AG09319 (cell line): Measurements from ENCODE around the gene PAX2.
"Not testable (repeated sequence)": the region's sequence is repeated elsewhere in the genome, so short reads cannot be mapped to it uniquely, and the experiment has no call there.

Experiments
- DNase-seq: peaks from one replicate; pipeline ENCODE4 v3.0.0-alpha.2; 2010; ENCODE audit warnings: low read depth; ENCODE audit errors: extremely low read depth
- CTCF ChIP-seq: IDR thresholded peaks from 2 replicates; pipeline ENCODE4 v1.5.1; 2011; ENCODE audit warnings: low read depth, mild to moderate bottlenecking, inconsistent platforms, low read length, moderate library complexity

The PAX2 gene

GRCh38 chr10:100744987-100745881, at the start of gene PAX2:
Gene PAX2 (plus strand): TSS chr10:100745582. CDS start chr10:100746261, 679 bp downstream.
- no peak for DNase-seq
- no peak for TF ChIP-seq CTCF

- no peak for DNase-seq
- no peak for TF ChIP-seq CTCF
Observed at GRCh38 chr10:100696477-100696901, 48.9 kb upstream of the PAX2 start.

- TF ChIP-seq CTCF, result no peak
- DNase-seq, result peak; percentile 14
Observed at GRCh38 chr10:100697070-100697469, 48.3 kb upstream of the PAX2 start.

- DNase-seq, result no peak
- TF ChIP-seq CTCF, result no peak
Observed at GRCh38 chr10:100697631-100698030, 47.8 kb upstream of the PAX2 start.

GRCh38 chr10:100701704-100702103, 43.7 kb upstream of the PAX2 start:
- not testable (repeated sequence) for DNase-seq

- DNase-seq, result no peak
- TF ChIP-seq CTCF, result no peak
Observed at GRCh38 chr10:100705139-100705538, 40.2 kb upstream of the PAX2 start.

- TF ChIP-seq CTCF, result no peak
- no peak for DNase-seq
Observed at GRCh38 chr10:100707261-100707848, 38.0 kb upstream of the PAX2 start.
